Glutamatergic neuron (in vitro differentiated cells): ENCODE measurements around the gene KLHL4. TPM values are rescaled to one million over a fixed set of nuclear protein-coding genes. Genes with fewer than 3 reads are reported as not detected.
"Not testable (repeated sequence)": the region's sequence is repeated elsewhere in the genome, so short reads cannot be mapped to it uniquely, and the experiment has no call there.

Source experiments
- DNase-seq: peaks from one replicate; pipeline ENCODE4 v3.0.0; 2022
- H3K27ac Mint-ChIP-seq: one replicate; pipeline ENCODE4 v1.8.0; 2020; ENCODE audit warnings: mild to moderate bottlenecking, mixed read lengths, inconsistent platforms; ENCODE audit not compliant: unreplicated experiment
- H3K27me3 Mint-ChIP-seq: one replicate; pipeline ENCODE4 v1.8.0; 2020; ENCODE audit warnings: mild to moderate bottlenecking, moderate library complexity, mixed read lengths, inconsistent platforms; ENCODE audit not compliant: unreplicated experiment
- H3K36me3 Mint-ChIP-seq: one replicate; pipeline ENCODE4 v1.8.0; 2020; ENCODE audit warnings: mild to moderate bottlenecking, mixed read lengths, inconsistent platforms; ENCODE audit not compliant: unreplicated experiment
- H3K4me1 Mint-ChIP-seq: one replicate; pipeline ENCODE4 v1.8.0; 2020; ENCODE audit warnings: mild to moderate bottlenecking, low read depth, mixed read lengths, inconsistent platforms; ENCODE audit not compliant: unreplicated experiment
- H3K4me3 Mint-ChIP-seq: one replicate; pipeline ENCODE4 v1.8.0; 2020; ENCODE audit warnings: mild to moderate bottlenecking, mixed read lengths, inconsistent platforms; ENCODE audit not compliant: unreplicated experiment
- H3K9me3 Mint-ChIP-seq: one replicate; pipeline ENCODE4 v1.8.0; 2020; ENCODE audit warnings: mild to moderate bottlenecking, moderate library complexity, mixed read lengths, inconsistent platforms; ENCODE audit not compliant: unreplicated experiment
- CTCF ChIP-seq: fragments of 200-600 bp; sonication (generic); IDR thresholded peaks from one replicate; pipeline ENCODE4 v1.5.0; 2021; ENCODE audit not compliant: partially characterized antibody, unreplicated experiment
- total RNA-seq: library from RNA; stranded (reverse); fragmentation: NEBNext Ultra II Directional; extraction: Animal tissue kit (Norgen Biotek cat#: 25700); gene quantifications from one replicate; pipeline ENCODE4 v1.2.1, GENCODE V29; 2021; ENCODE audit not compliant: unreplicated experiment

Gene KLHL4
- total RNA-seq, 1 donor from 2014 or later = 39.9 TPM

GRCh38 chrX:87702795-87703194 is 185.2 kb downstream of the KLHL4 start:
- no peaks in the 10 kb centered on the region for H3K36me3 Mint-ChIP-seq
- H3K4me3 Mint-ChIP-seq = no peak overlapping the region
- no peak for DNase-seq
- no peaks in the 10 kb centered on the region for H3K9me3 Mint-ChIP-seq
- no peak for TF ChIP-seq CTCF
- H3K27me3 Mint-ChIP-seq = no peaks in the 10 kb centered on the region
- no peaks in the 10 kb centered on the region for H3K4me1 Mint-ChIP-seq
- no peak overlapping the region for H3K27ac Mint-ChIP-seq

DNA sequence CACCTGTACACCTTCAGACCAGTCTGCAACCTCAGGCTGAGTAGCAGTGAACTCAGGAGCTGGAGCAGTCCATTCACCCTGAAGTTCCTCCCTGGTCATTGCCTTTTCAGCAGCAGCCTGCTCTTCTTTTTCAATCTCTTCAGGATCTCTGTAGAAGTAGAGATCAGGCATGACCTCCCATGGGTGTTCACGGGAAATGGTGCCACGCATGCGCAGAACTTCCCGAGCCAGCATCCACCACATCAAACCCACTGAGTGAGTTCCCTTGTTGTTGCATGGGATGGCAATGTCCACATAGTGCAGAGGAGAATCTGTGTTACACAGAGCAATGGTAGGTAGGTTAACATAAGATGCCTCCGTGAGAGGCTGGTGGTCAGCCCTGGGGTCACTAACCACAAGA is 185.9 kb downstream of the KLHL4 start:
- not testable (repeated sequence) for H3K9me3 Mint-ChIP-seq, H3K36me3 Mint-ChIP-seq, H3K4me1 Mint-ChIP-seq, DNase-seq, H3K27me3 Mint-ChIP-seq, H3K27ac Mint-ChIP-seq, H3K4me3 Mint-ChIP-seq

DNA sequence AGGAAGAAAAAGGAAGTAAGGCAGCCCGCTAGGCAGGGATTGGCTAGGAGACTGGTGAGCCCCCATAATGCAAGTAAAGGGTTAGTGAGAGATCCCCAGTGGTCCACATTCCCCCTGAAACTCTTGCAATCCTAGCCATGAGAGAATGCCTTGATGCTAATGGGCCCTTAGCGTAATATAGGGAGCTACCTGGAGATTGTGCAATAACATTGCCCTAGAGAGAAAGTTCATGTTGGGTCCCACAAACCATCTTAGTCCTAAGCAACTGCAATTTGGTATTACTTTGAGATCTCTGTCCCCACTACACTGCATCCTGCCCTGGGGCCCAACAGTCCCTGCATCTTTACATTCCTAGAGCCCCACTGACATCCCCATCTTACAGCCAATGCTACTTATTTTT is 188.5 kb downstream of the KLHL4 start:
- Mint-ChIP-seq H3K27ac (no peak overlapping the region), H3K4me3 (no peak overlapping the region), H3K27me3 (peaks cover 2% of the 10 kb centered on the region), H3K4me1 (no peaks in the 10 kb centered on the region), H3K9me3 (peaks cover 2% of the 10 kb centered on the region), H3K36me3 (peaks cover 7% of the 10 kb centered on the region)
- no peak for TF ChIP-seq CTCF
- no peak for DNase-seq

GRCh38 chrX:87710580-87710979 is 193.0 kb downstream of the KLHL4 start:
- Mint-ChIP-seq H3K4me3 (no peak overlapping the region), H3K27me3 (peaks cover 2% of the 10 kb centered on the region), H3K36me3 (peaks cover 11% of the 10 kb centered on the region), H3K9me3 (peaks cover 2% of the 10 kb centered on the region), H3K27ac (no peak overlapping the region), H3K4me1 (no peaks in the 10 kb centered on the region)
- no peak for TF ChIP-seq CTCF
- no peak for DNase-seq
